Hepatocyte (in vitro differentiated cells): ENCODE data around the gene TMEM232. TPM values are rescaled to one million over a fixed set of nuclear protein-coding genes. Genes with fewer than 3 reads are reported as not detected.

ENCODE experiments used
- DNase-seq: peaks from one replicate; pipeline ENCODE4 v3.0.0-alpha.2; 2016; ENCODE audit warnings: low spot score
- H2AFZ ChIP-seq: fragments of 200-600 bp; sonication (generic); 2 replicates; pipeline ENCODE4 v1.6.0; 2016; ENCODE audit warnings: antibody characterized with exemption, mild to moderate bottlenecking
- H3K27ac ChIP-seq: fragments of 200-600 bp; sonication (generic); 2 replicates; pipeline ENCODE4 v1.5.1; 2016; ENCODE audit warnings: mild to moderate bottlenecking
- H3K27me3 ChIP-seq: fragments of 200-600 bp; sonication (generic); 2 replicates; pipeline ENCODE4 v1.6.1; 2016
- H3K36me3 ChIP-seq: fragments of 200-600 bp; sonication (generic); replicated peaks from 2 replicates; pipeline ENCODE4 v1.5.1; 2016; ENCODE audit warnings: low read depth; ENCODE audit not compliant: insufficient read depth
- H3K4me1 ChIP-seq: fragments of 200-600 bp; sonication (generic); 2 replicates; pipeline ENCODE4 v1.5.1; 2016; ENCODE audit warnings: mild to moderate bottlenecking, moderate library complexity; ENCODE audit not compliant: insufficient read depth
- H3K4me2 ChIP-seq: fragments of 200-600 bp; sonication (generic); 2 replicates; pipeline ENCODE4 v1.6.0; 2016
- H3K4me3 ChIP-seq: fragments of 200-600 bp; sonication (generic); 2 replicates; pipeline ENCODE4 v1.5.1; 2016; ENCODE audit warnings: mild to moderate bottlenecking
- H3K79me2 ChIP-seq: fragments of 200-600 bp; sonication (generic); 2 replicates; pipeline ENCODE4 v1.6.0; 2017; ENCODE audit warnings: mild to moderate bottlenecking
- H3K9me2 ChIP-seq: fragments of 200-600 bp; sonication (generic); replicated peaks from 2 replicates; pipeline ENCODE4 v1.6.0; 2017; ENCODE audit warnings: mild to moderate bottlenecking; ENCODE audit not compliant: insufficient read depth
- H3K9me3 ChIP-seq: fragments of 200-600 bp; sonication (generic); 2 replicates; pipeline ENCODE4 v1.5.1; 2016; ENCODE audit warnings: low read depth, mild to moderate bottlenecking
- H4K20me1 ChIP-seq: fragments of 200-600 bp; sonication (generic); 2 replicates; pipeline ENCODE4 v1.6.0; 2016; ENCODE audit warnings: mild to moderate bottlenecking; ENCODE audit not compliant: insufficient read depth, poor library complexity, severe bottlenecking
- CTCF ChIP-seq: fragments of 200-600 bp; sonication (generic); IDR thresholded peaks from 2 replicates; pipeline ENCODE4 v1.5.1; 2016; ENCODE audit warnings: antibody characterized with exemption, mild to moderate bottlenecking; ENCODE audit not compliant: poor library complexity
- EZH2 ChIP-seq: fragments of 200-600 bp; sonication (generic); IDR thresholded peaks from 2 replicates; pipeline ENCODE4 v1.6.1; 2016; ENCODE audit warnings: antibody characterized with exemption, mild to moderate bottlenecking, borderline replicate concordance
- EZH2phosphoT487 ChIP-seq: fragments of 200-600 bp; sonication (generic); IDR thresholded peaks from one replicate; pipeline ENCODE4 v1.6.1; 2018; ENCODE audit warnings: antibody characterized with exemption, mild to moderate bottlenecking, low read depth, moderate library complexity; ENCODE audit not compliant: unreplicated experiment, severe bottlenecking
- WGBS: methylation state at CpG from one replicate; pipeline ENCODE4 v1.1.6; 2016; ENCODE audit warnings: low lambda C conversion rate; ENCODE audit errors: missing lambda C conversion rate; 5-methylcytosine and 5-hydroxymethylcytosine counted together
- polyA plus RNA-seq: library from polyadenylated mRNA; unstranded; fragments of >200 nt; fragmentation: Nextera tagmentation; extraction: Ambion mirVana; gene quantifications from 2 replicates; pipeline ENCODE4 v1.2.1, GENCODE V29; 2016
- total RNA-seq: library from RNA; depleted of rRNA; stranded (reverse); fragments of >200 nt; gene quantifications from 2 replicates; pipeline ENCODE4 v1.2.3, GENCODE V29; 2014

The TMEM232 gene
- total and polyA plus RNA-seq, 2 experiments from 2014 or later: 2.4 to 2.8 TPM

GRCh38 chr5:110707260-110707844 lies 19.1 kb downstream of the TMEM232 start:
- H3K9me3 ChIP-seq: no peaks in the 10 kb centered on the region
- H3K9me2 ChIP-seq: no peaks in the 10 kb centered on the region
- no peak for DNase-seq
- no peaks in the 10 kb centered on the region for H4K20me1 ChIP-seq
- 85% methylated on average over 3 of the region's 3 CpGs for WGBS
- no peak overlapping the region for H3K4me2 ChIP-seq
- no peaks in the 10 kb centered on the region for H3K4me1 ChIP-seq
- H3K36me3 ChIP-seq: no peaks in the 10 kb centered on the region
- H3K27me3 ChIP-seq: no peaks in the 10 kb centered on the region
- no peak overlapping the region for H3K27ac ChIP-seq
- H2AFZ ChIP-seq: no peak overlapping the region
- no peak overlapping the region for H3K4me3 ChIP-seq
- no peaks in the 10 kb centered on the region for H3K79me2 ChIP-seq
- TF ChIP-seq EZH2phosphoT487 (no peak), EZH2 (no peak), CTCF (no peak)

- H4K20me1 ChIP-seq: no peaks in the 10 kb centered on the region
These were observed 21.1 kb downstream of the TMEM232 start for GRCh38 chr5:110705349-110705748.

GRCh38 chr5:110703481-110703880 lies 23.0 kb downstream of the TMEM232 start:
- H3K4me3 ChIP-seq: no peak overlapping the region
- no peak overlapping the region for H2AFZ ChIP-seq
- no peaks in the 10 kb centered on the region for H3K9me3 ChIP-seq
- H3K9me2 ChIP-seq: no peaks in the 10 kb centered on the region
- no peak overlapping the region for H3K4me2 ChIP-seq
- H3K27ac ChIP-seq: no peak overlapping the region
- WGBS: 78% methylated on average over 2 of the region's 2 CpGs
- no peaks in the 10 kb centered on the region for H3K36me3 ChIP-seq
- no peak for DNase-seq
- no peaks in the 10 kb centered on the region for H3K27me3 ChIP-seq
- no peaks in the 10 kb centered on the region for H3K4me1 ChIP-seq
- H4K20me1 ChIP-seq: no peaks in the 10 kb centered on the region
- TF ChIP-seq CTCF (no peak), EZH2 (no peak), EZH2phosphoT487 (no peak)
- no peaks in the 10 kb centered on the region for H3K79me2 ChIP-seq

More at GRCh38 chr5:110705349-110705748, 21.1 kb downstream of the TMEM232 start:
- H3K27ac ChIP-seq: no peak overlapping the region
- no peaks in the 10 kb centered on the region for H3K9me2 ChIP-seq
- no peak overlapping the region for H3K4me2 ChIP-seq
- no peak overlapping the region for H2AFZ ChIP-seq
- H3K9me3 ChIP-seq: no peaks in the 10 kb centered on the region
- TF ChIP-seq EZH2phosphoT487 (no peak), EZH2 (no peak), CTCF (no peak)
- H3K27me3 ChIP-seq: no peaks in the 10 kb centered on the region
- no peaks in the 10 kb centered on the region for H3K36me3 ChIP-seq
- no peaks in the 10 kb centered on the region for H3K79me2 ChIP-seq
- no peak for DNase-seq
- H3K4me1 ChIP-seq: no peaks in the 10 kb centered on the region
- H3K4me3 ChIP-seq: no peak overlapping the region
